Muscle of back (tissue), 11 donors: ENCODE data around the gene SLAMF1. TPM values are rescaled to one million over a fixed set of nuclear protein-coding genes. Genes with fewer than 3 reads are reported as not detected.
"Not testable (repeated sequence)": the region's sequence is repeated elsewhere in the genome, so short reads cannot be mapped to it uniquely, and the experiment has no call there.

Source experiments
- DNase-seq, 3 donors: peaks; one replicate each; pipeline versions ENCODE4 v3.0.0 to v3.0.0-alpha.2; 2013
- polyA plus RNA-seq, 10 donors: library from polyadenylated mRNA; unstranded; fragments of 120-200 nt; gene quantifications; one replicate each; pipeline ENCODE4 v1.2.1, GENCODE V29; 2013; ENCODE audit not compliant: insufficient read length in 10 of 10

SLAMF1 gene
- polyA plus RNA-seq, 10 donors: 0.08 to 2.5 (median 0.12) TPM; not detected in 6

- no peak for DNase-seq
Measured at GRCh38 chr1:160605792-160606479, 40.9 kb downstream of the SLAMF1 start.

- DNase-seq: no peak
Measured at GRCh38 chr1:160605205-160605604, 41.6 kb downstream of the SLAMF1 start.

DNA sequence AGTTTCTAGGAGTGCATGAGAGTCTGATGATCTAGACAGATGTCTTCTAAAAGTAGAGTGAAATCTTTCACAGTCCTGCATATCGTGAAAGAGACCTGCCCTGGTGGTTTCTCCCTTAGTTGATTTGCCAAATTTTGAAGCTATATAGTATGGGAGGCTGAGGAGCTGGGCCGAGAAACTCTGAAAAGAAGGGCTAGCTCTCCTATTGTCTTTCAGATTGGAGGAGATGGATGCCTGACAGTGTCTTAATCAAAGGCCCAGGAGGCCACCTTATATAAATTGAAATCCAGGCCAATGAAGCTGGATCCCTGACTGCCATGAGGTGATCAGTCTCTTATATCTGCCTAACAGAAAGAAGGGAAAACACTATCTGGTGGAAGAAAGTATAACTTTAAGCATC lies 49.1 kb downstream of the SLAMF1 start:
- no peak for DNase-seq

GRCh38 chr1:160597051-160597450 lies 49.8 kb downstream of the SLAMF1 start:
- DNase-seq: no peak

- no peak for DNase-seq
Measured at GRCh38 chr1:160590488-160590887, 56.4 kb downstream of the SLAMF1 start.

DNA sequence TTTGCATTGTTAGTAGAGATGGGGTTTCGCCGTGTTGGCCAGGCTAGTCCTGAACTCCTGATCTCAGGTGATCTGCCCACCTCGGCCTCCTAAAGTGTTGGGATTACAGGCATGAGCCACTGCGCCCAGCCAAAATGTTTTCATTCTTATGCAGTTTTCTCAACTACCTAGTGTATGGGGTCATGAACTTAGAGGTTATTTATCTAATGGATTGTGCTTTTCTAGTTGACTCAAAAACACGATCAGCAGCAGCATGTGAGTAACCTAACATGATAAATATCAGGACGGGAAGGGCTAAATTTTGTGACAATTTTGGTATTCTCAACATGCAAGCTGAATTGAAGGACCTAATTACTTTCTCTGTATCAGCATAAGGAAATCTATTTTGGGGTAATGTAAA lies 58.4 kb downstream of the SLAMF1 start:
- no peak for DNase-seq

- no peak for DNase-seq
Measured at GRCh38 chr1:160584784-160585183, 62.1 kb downstream of the SLAMF1 start.

GRCh38 chr1:160582976-160583375 lies 63.9 kb downstream of the SLAMF1 start:
- not testable (repeated sequence) for DNase-seq

- DNase-seq: no peak
Measured at GRCh38 chr1:160581961-160582360, 64.9 kb downstream of the SLAMF1 start.

- no peak for DNase-seq
Measured at GRCh38 chr1:160580221-160580812, 66.5 kb downstream of the SLAMF1 start.

- DNase-seq: no peak
Measured at GRCh38 chr1:160579216-160579701, 67.6 kb downstream of the SLAMF1 start, which contains the start of gene CD84. Gene CD84, minus strand, starts transcription at chr1:160579496. Its CDS starts 59 bp downstream, at chr1:160579437.

DNA sequence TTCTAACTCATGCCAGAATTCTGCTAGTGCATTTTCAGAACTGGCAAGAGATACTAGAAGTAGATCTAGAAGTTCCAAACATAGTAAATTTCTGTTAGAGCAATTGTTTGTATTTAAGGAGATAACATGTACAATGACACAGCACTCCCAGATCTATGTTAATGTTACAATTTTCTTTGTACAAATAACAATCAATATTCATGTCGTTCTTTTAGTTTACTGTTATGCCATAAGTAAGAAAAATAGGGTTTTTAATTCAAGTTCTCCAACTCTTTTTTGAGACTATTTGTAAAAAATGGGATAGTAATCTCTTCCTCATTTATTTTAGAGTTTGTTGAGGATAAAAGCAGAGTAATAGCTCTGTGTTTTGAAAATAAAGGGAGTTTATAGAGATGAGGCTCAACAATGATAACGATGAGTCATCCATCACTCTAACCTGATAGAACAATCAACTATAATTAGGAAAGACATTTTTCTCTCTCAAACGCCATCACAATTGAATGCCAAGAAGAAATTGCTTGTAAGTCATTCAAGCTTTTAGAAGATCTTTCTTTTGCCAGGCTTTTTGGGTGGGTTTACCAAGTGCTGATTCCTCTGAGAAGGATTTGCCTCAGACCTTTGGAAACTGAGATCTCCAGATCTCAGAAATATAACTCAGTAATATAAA lies 68.2 kb downstream of the SLAMF1 start:
- no peak for DNase-seq

DNA sequence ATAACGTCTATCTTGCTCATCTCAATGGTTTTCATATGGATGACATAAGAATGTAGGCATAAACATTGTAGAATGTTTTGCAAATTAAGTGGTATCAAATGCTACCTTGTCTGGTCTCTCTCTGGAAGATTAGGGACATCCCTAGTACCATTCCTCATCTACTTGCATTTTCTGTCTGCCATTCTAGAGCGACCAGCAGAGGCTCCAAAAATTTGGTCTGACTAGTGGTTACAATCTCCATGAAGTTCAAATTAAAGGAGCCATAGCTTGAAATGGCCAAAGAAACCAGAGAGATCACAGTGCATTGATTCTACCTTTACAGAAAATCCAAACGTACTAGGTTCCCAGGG lies 68.7 kb downstream of the SLAMF1 start:
- no peak for DNase-seq

- DNase-seq: no peak
Measured at GRCh38 chr1:160577671-160578070, 69.2 kb downstream of the SLAMF1 start.

DNA sequence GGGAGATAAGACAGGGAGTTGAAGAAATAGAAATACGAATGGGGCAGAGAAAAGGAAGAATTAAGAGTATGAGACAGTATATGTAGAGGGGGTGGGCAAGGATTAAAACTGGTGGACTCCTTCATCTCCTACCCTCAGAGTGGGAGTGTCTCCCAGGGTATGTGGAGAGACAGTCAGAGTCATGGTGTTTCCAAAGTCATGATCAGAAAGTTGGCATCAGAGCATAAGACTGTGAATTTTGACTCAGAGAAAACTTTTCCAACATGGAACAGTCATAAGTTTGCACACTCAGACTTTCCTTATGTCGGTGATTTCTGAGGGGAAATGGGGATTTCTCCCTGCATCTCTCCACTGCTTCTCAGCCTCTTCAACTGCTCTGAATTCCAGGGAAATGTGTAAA lies 70.0 kb downstream of the SLAMF1 start:
- no peak for DNase-seq

DNA sequence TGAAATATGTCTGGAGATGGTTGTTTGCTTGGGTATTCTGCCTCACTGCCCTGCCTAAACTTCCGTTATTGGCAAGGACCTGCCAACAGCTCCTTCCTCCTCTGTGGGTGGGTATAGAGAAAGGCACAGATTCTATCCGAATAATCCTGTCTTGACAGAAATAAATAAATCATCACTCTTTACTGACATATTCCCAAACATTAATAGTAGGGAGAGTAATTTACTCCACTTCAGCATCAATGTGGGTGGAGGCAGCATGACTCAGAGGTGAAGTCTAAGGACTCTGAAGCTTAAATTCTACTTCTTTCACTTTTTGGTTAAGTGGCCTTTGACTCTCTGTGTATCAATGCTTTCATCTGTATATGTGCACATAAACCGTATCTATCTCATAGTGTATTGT lies 70.5 kb downstream of the SLAMF1 start:
- DNase-seq: no peak

GRCh38 chr1:160575112-160575664 lies 71.7 kb downstream of the SLAMF1 start:
- peak in 2 of 3 donors; percentile 20 to 39 for DNase-seq

- DNase-seq: no peak
Measured at GRCh38 chr1:160570840-160571239, 76.0 kb downstream of the SLAMF1 start.

DNA sequence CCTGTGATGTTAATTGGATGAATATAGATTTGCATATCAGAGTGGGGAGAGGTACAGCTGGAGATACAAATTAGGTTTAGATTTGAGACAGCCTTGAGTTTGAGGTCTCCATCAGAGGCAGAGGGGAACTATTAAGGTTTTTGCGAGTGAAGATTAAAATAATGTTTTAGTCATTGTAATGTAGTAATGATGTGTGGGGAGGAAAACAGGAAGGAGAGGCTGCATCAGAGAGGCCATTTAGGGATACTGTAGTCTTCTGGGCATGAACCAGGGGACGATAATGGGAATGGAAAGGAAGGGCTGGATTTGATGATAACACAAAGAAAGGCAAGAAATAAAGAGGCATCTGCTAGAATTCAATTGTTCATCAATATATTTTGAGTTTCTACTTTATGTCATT lies 77.0 kb downstream of the SLAMF1 start:
- DNase-seq: no peak

GRCh38 chr1:160567858-160568682 lies 78.8 kb downstream of the SLAMF1 start:
- no peak for DNase-seq

GRCh38 chr1:160567341-160567740 lies 79.5 kb downstream of the SLAMF1 start:
- DNase-seq: no peak

- peak in 2 of 3 donors; percentile 10 to 35 for DNase-seq
Measured at GRCh38 chr1:160565564-160565963, 81.3 kb downstream of the SLAMF1 start.
